GM12874 (cell line): ENCODE results near the gene DDIAS.

ENCODE experiments used
- TF ChIP-seq, protein P1 (sequence below): IDR thresholded peaks from 2 replicates; pipeline ENCODE4 v1.5.1; 2011; ENCODE audit warnings: low read depth, mild to moderate bottlenecking, control low read depth, low read length, moderate library complexity; ENCODE audit not compliant: insufficient read depth

The DDIAS gene

DNA sequence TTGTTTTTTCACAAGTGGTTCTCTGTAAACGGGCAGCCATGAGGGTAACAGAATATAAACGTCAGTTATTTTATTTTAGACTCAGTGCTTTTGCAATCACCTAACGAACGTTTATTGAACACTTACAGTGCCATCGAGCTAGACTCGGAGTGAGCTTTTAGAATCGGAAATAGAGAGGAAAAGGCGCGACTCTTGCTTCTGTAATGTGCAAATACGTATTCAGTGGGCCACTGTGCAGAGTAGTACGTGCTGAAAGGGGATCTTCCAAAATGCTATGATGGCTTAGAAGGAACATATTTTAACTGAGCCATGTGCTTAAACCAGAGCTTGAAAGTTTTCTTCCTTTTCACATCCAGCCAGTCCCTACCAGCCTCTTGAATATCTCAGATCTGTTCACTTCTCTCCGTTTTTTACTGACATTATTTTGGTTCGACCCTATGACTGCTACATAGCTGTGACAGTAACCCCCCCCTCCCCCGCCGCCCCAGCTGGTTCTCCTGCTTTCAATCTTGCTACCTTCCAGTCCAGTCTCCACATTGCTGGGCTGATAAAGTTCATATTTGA, 468 bp downstream of the DDIAS start:
- TF ChIP-seq, protein P1, sequence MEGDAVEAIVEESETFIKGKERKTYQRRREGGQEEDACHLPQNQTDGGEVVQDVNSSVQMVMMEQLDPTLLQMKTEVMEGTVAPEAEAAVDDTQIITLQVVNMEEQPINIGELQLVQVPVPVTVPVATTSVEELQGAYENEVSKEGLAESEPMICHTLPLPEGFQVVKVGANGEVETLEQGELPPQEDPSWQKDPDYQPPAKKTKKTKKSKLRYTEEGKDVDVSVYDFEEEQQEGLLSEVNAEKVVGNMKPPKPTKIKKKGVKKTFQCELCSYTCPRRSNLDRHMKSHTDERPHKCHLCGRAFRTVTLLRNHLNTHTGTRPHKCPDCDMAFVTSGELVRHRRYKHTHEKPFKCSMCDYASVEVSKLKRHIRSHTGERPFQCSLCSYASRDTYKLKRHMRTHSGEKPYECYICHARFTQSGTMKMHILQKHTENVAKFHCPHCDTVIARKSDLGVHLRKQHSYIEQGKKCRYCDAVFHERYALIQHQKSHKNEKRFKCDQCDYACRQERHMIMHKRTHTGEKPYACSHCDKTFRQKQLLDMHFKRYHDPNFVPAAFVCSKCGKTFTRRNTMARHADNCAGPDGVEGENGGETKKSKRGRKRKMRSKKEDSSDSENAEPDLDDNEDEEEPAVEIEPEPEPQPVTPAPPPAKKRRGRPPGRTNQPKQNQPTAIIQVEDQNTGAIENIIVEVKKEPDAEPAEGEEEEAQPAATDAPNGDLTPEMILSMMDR, result no peak

GRCh38 chr11:82902880-82903279, 1.3 kb downstream of the DDIAS start:
- TF ChIP-seq, protein P1, result no peak

GRCh38 chr11:82903843-82904586, 2.5 kb downstream of the DDIAS start:
- TF ChIP-seq, protein P1, result no peak

- TF ChIP-seq, protein P1, result no peak
Observed at GRCh38 chr11:82906236-82906635, 4.7 kb downstream of the DDIAS start.

- TF ChIP-seq, protein P1, result no peak
Observed at GRCh38 chr11:82906931-82907330, 5.4 kb downstream of the DDIAS start.

DNA sequence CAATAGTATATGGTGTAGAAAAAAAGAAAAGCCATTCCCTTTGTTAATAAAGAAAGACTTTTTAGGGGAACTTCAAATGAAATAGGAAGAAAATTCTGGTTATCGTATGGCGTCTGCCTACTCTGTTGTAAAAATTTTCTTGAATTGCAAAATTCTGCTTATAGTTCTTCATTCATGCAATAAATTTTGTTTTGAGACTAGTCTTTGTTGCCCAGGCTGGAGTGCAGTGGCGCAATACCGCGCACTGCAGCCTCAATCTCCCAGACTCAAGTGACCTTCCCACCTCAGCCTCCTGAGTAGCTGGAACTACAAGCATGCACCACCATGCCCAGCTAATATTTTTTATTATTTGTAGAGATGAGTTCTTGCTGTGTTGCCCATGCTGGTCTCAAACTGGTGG, 5.8 kb downstream of the DDIAS start:
- TF ChIP-seq, protein P1, result no peak

GRCh38 chr11:82908311-82908710, 6.8 kb downstream of the DDIAS start:
- TF ChIP-seq, protein P1, result no peak
